GM12878 (cell line): Measurements from ENCODE around the gene CNOT8. TPM values are rescaled to one million over a fixed set of nuclear protein-coding genes. Genes with fewer than 3 reads are reported as not detected.

Experiments
- ATAC-seq: fragments of 200-7000 bp; cut with Tn5 transposase; 3 replicates; pipeline ENCODE4 v1.9.1; 2020; ENCODE audit warnings: mild to moderate bottlenecking, moderate library complexity
- BruUV-seq: library from RNA; stranded (reverse); fragments of 400-500 nt; replicated peaks from 2 replicates; lab custom pipeline; 2021; lab: Mats Ljungman, UMichigan
- CTCF ChIA-PET: fragments of 300-600 bp; sonication (Branson Sonifier 250); formaldehyde crosslinking; extraction: SDS; loops from one replicate; lab custom pipeline; 2021; ENCODE audit warnings: inconsistent platforms; lab: Yijun Ruan, JAX
- POLR2A ChIA-PET: fragments of 350-600 bp; formaldehyde crosslinking; extraction: SDS; loops from one replicate; lab custom pipeline; 2021; ENCODE audit warnings: inconsistent platforms; lab: Charles Lee
- RAD21 ChIA-PET: fragments of 300-600 bp; sonication (Branson Sonifier 250); formaldehyde crosslinking; loops from one replicate; lab custom pipeline; 2023; ENCODE audit warnings: antibody characterized with exemption; ENCODE audit not compliant: unreplicated experiment; lab: Charles Lee
- SMC1A ChIA-PET: fragments of 300-600 bp; sonication (Branson Sonifier 250); formaldehyde crosslinking; loops from one replicate; lab custom pipeline; 2023; ENCODE audit not compliant: unreplicated experiment, uncharacterized antibody; lab: Charles Lee
- DNase-seq: peaks from one replicate; pipeline ENCODE4 v3.0.0-alpha.2; 2011; ENCODE audit warnings: low read depth, low spot score
- FAIRE-seq: peaks from 3 replicates; lab custom pipeline; 2011; peaks lifted over from hg19 to GRCh38; lab: Jason Lieb, UNC
- H2AFZ ChIP-seq: 2 replicates; pipeline ENCODE4 v1.6.0; 2011; ENCODE audit warnings: low read depth, low read length, control low read depth; ENCODE audit not compliant: control insufficient read depth
- H3K27ac ChIP-seq: 2 replicates; pipeline ENCODE4 v1.5.1; 2011; ENCODE audit warnings: control low read depth; ENCODE audit not compliant: control insufficient read depth, insufficient read depth
- H3K27me3 ChIP-seq, 2 experiments: replicated peaks in 1 of 2; 2 replicates each; pipeline versions ENCODE4 v1.6.0 to v1.6.1; 2011; ENCODE audit warnings: low read length in 1 of 2; ENCODE audit not compliant: control insufficient read depth in 2 of 2, insufficient read depth in 2 of 2
- H3K36me3 ChIP-seq, 2 experiments: 2 replicates each; pipeline ENCODE4 v1.5.1; 2011; ENCODE audit warnings: low read length in 1 of 2; ENCODE audit not compliant: control insufficient read depth in 2 of 2, insufficient read depth in 2 of 2
- H3K4me1 ChIP-seq: 2 replicates; pipeline ENCODE4 v1.6.1; 2011; ENCODE audit warnings: mild to moderate bottlenecking, low read length, moderate library complexity, mixed read lengths; ENCODE audit not compliant: control insufficient read depth, insufficient read depth
- H3K4me2 ChIP-seq: 2 replicates; pipeline ENCODE4 v1.6.0; 2011; ENCODE audit warnings: control low read depth; ENCODE audit not compliant: control insufficient read depth, insufficient read depth
- H3K4me3 ChIP-seq: fragments of 200-600 bp; sonication (generic); 2 replicates; pipeline ENCODE4 v1.5.1; 2016
- H3K79me2 ChIP-seq: 2 replicates; pipeline ENCODE4 v1.6.0; 2011; ENCODE audit warnings: low read length; ENCODE audit not compliant: control insufficient read depth, insufficient read depth
- H3K9ac ChIP-seq: 2 replicates; pipeline ENCODE4 v1.8.0; 2011; ENCODE audit warnings: low read length, control low read depth, mixed read lengths; ENCODE audit not compliant: control insufficient read depth, insufficient read depth
- H3K9me3 ChIP-seq: replicated peaks from 3 replicates; pipeline ENCODE4 v1.5.1; 2011; ENCODE audit warnings: mild to moderate bottlenecking, low read length; ENCODE audit not compliant: control insufficient read depth, insufficient read depth
- H4K20me1 ChIP-seq: 2 replicates; pipeline ENCODE4 v1.6.0; 2011; ENCODE audit not compliant: control insufficient read depth, insufficient read depth
- ATF7 ChIP-seq: fragments of 450-650 bp; IDR thresholded peaks from 2 replicates; pipeline ENCODE4 v1.6.1; 2016; ENCODE audit warnings: low read depth, mild to moderate bottlenecking
- CBX3 ChIP-seq: fragments of 200-600 bp; sonication (generic); IDR thresholded peaks from 2 replicates; pipeline ENCODE4 v1.6.1; 2016; ENCODE audit warnings: low read depth, borderline replicate concordance
- EGR1 ChIP-seq, 2 experiments: IDR thresholded peaks; 1 replicate in 1 of 2; 2 replicates in 1 of 2; pipeline ENCODE4 v1.6.1; 2011 to 2012; ENCODE audit warnings: low read depth in 2 of 2, low read length in 2 of 2, borderline replicate concordance in 1 of 2, mild to moderate bottlenecking in 1 of 2, moderate library complexity in 1 of 2
- ETV6 ChIP-seq, 2 experiments: fragments of 450-650 bp in 1 of 2; IDR thresholded peaks in 1 of 2; conservative IDR thresholded peaks in 1 of 2; 2 replicates each; pipeline ENCODE4 v1.6.1; 2014; ENCODE audit warnings: antibody characterized with exemption in 1 of 2, borderline replicate concordance in 1 of 2, low read depth in 1 of 2, mild to moderate bottlenecking in 1 of 2, moderate library complexity in 1 of 2
- FOXK2 ChIP-seq: fragments of 450-650 bp; IDR thresholded peaks from 2 replicates; pipeline ENCODE4 v1.6.1; 2017; ENCODE audit warnings: mild to moderate bottlenecking, moderate library complexity
- KDM1A ChIP-seq: fragments of 200-600 bp; sonication (generic); IDR thresholded peaks from 2 replicates; pipeline ENCODE4 v1.6.1; 2016; ENCODE audit warnings: borderline replicate concordance
- NFYA ChIP-seq: IDR thresholded peaks from 2 replicates; pipeline ENCODE4 v1.6.1; 2011; ENCODE audit warnings: low read depth, mild to moderate bottlenecking, low read length, improper control_type of control experiment, borderline replicate concordance
- PAX8 ChIP-seq: fragments of 450-650 bp; IDR thresholded peaks from 2 replicates; pipeline ENCODE4 v1.6.1; 2017; ENCODE audit warnings: mild to moderate bottlenecking, moderate library complexity
- ZNF207 ChIP-seq: fragments of 450-650 bp; IDR thresholded peaks from 2 replicates; pipeline ENCODE4 v1.6.1; 2014; ENCODE audit warnings: antibody characterized with exemption, mild to moderate bottlenecking, borderline replicate concordance
- WGBS: methylation state at CpG from one replicate; pipeline ENCODE4 v1.1.6; 2016; ENCODE audit warnings: low lambda C conversion rate; ENCODE audit not compliant: insufficient replicate concordance, insufficient coverage; ENCODE audit errors: missing lambda C conversion rate; 5-methylcytosine and 5-hydroxymethylcytosine counted together
- in situ Hi-C: fragments of 300-500 bp; cut with MboI; formaldehyde crosslinking; loops from 9 replicates; pipeline ENCODE4 v1.14.3; 2018; ENCODE audit warnings: mixed read lengths
- intact Hi-C: fragments of 100-400 bp; cut with micrococcal nuclease; formaldehyde crosslinking; loops from one replicate; pipeline ENCODE4 v1.14.2; 2022; ENCODE audit not compliant: unreplicated experiment
- polyA plus RNA-seq, 11 experiments: library from polyadenylated mRNA; depleted of rRNA in 4 of 11; unstranded in 6 of 11; stranded (reverse) in 5 of 11; fragments of >200 nt; fragmentation: Nextera tagmentation in 4 of 11; fragmentation: Illumina TruSeq in 1 of 11; extraction: Ambion mirVana in 4 of 11; extraction: Trizol in 1 of 11; gene quantifications; 1 replicate in 1 of 11; 2 replicates in 10 of 11; pipeline versions ENCODE4 v1.2.1 to v1.2.3, GENCODE V29; 2011 to 2016; ENCODE audit warnings: inconsistent platforms in 2 of 11, missing spikeins in 2 of 11, low read depth in 1 of 11
- total RNA-seq, 4 experiments: library from RNA; depleted of rRNA in 3 of 4; stranded (reverse); fragments of >200 nt in 3 of 4; fragmentation: Illumina TruSeq in 1 of 4; extraction: Trizol in 1 of 4; gene quantifications; 2 replicates each; pipeline versions ENCODE4 v1.2.1 to v1.2.3, GENCODE V29; 2013 to 2021
- TF ChIP-seq, protein P1 (sequence below): IDR thresholded peaks from 2 replicates; pipeline ENCODE4 v1.6.1; 2012; ENCODE audit warnings: low read depth, low read length, improper control_type of control experiment
- TF ChIP-seq, protein P2 (sequence below): fragments of 450-650 bp; formaldehyde crosslinking; IDR thresholded peaks from 2 replicates; pipeline ENCODE4 v1.4.0; 2022; ENCODE audit warnings: mild to moderate bottlenecking, moderate library complexity
- TF ChIP-seq, protein P3 (sequence below): fragments of 150-350 bp; IDR thresholded peaks from 2 replicates; pipeline ENCODE4 v1.6.1; 2016; ENCODE audit warnings: low read depth, low read length

CNOT8 gene
- total and polyA plus RNA-seq, 10 of the 15 experiments (the other 5 are each of a cell fraction or from before 2014, with no cell fraction given) = 13.2 to 57.1 (median 39.0) TPM

DNA sequence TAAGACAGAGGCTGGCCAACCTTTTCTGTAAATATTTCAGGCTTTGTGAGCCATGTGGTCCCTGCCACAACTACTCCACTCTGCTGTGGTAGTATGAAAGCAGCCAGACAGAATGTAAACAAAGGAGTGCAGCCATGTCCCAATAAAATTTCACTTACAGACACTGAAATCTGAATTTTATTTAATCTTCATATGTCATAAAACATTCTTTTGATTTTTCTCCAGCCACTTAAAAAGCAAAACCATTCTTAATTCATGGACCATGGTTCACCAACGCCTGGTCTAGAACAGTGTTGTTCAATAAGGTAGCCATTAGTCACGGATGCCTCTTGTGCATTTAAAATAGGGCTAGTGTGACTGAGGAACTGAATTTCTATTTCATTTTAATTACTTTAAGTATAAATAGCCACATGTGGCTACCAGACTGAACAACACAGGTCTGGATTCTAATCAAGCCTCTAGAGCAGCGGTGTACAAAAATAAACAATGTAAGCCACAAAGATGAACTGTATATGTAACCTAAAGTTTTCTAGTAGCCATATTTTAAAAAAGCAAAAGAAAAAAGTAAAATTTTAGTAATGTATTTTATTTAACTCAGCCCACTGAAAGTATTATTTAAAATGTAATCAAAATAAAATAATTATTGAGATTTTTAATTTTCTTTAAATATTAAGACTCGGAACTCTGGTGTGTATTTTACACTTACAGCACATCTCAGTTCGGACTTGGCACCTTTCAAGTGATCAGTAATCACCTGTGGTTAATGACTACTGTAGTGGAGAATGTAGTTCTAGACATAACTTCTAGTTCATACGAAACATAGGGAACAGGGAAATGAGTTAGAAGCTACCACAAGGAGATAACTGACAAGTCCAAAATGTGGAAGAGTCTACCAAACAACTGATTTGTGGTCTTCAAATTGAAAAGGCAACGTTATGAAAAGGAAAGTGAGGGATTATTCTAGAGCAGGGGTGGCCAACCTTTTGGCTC is 65.3 kb downstream of the CNOT8 start:
- ATAC-seq (no peak), FAIRE-seq (no peak), DNase-seq (no peak)
- H3K9ac ChIP-seq = no peak overlapping the region
- peaks cover 9 to 17% of the 10 kb centered on the region in 2 experiments; a peak in 3 of 4 replicates for H3K36me3 ChIP-seq
- no peaks in the 10 kb centered on the region for H3K9me3 ChIP-seq
- in situ Hi-C loops (no loop called here), intact Hi-C loops (no loop called here)
- ChIA-PET POLR2A (no interaction called here), CTCF (no interaction called here), RAD21 (interaction anchor here (1.1 kb wide), 1 partner anchor 273 kb away, joined by 3 read pairs; no protein-coding TSS in a partner anchor), SMC1A (no interaction called here)
- no peaks in the 10 kb centered on the region for H3K79me2 ChIP-seq
- no peak overlapping the region for H3K27ac ChIP-seq
- no TSS peak for BruUV-seq
- H3K4me1 ChIP-seq = no peaks in the 10 kb centered on the region
- H3K4me3 ChIP-seq = no peak overlapping the region
- H2AFZ ChIP-seq = no peak overlapping the region
- no peak overlapping the region for H3K4me2 ChIP-seq
- 96% methylated on average over 7 of the region's 7 CpGs for WGBS
- H3K27me3 ChIP-seq = no peaks in the 10 kb centered on the region
- H4K20me1 ChIP-seq = no peaks in the 10 kb centered on the region
- TF ChIP-seq ETV6 (conservative IDR thresholded peaks at IDR 0.05 in 1 of 2, IDR thresholded peaks at IDR 0.05 in 1 of 2; ENCODE audit: borderline replicate concordance in 1 of 2, low read depth in 1 of 2) (no peak), NFYA (no peak), EGR1 (IDR thresholded peaks at IDR 0.05; ENCODE audit: borderline replicate concordance in 1 of 2, low read depth in 2 of 2, low read length in 2 of 2) (no peak), ZNF207 (no peak), PAX8 (no peak), KDM1A (no peak), ATF7 (no peak), FOXK2 (no peak), CBX3 (no peak)
- TF ChIP-seq, protein P1, sequence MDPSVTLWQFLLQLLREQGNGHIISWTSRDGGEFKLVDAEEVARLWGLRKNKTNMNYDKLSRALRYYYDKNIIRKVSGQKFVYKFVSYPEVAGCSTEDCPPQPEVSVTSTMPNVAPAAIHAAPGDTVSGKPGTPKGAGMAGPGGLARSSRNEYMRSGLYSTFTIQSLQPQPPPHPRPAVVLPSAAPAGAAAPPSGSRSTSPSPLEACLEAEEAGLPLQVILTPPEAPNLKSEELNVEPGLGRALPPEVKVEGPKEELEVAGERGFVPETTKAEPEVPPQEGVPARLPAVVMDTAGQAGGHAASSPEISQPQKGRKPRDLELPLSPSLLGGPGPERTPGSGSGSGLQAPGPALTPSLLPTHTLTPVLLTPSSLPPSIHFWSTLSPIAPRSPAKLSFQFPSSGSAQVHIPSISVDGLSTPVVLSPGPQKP = no peak
- TF ChIP-seq, protein P2, sequence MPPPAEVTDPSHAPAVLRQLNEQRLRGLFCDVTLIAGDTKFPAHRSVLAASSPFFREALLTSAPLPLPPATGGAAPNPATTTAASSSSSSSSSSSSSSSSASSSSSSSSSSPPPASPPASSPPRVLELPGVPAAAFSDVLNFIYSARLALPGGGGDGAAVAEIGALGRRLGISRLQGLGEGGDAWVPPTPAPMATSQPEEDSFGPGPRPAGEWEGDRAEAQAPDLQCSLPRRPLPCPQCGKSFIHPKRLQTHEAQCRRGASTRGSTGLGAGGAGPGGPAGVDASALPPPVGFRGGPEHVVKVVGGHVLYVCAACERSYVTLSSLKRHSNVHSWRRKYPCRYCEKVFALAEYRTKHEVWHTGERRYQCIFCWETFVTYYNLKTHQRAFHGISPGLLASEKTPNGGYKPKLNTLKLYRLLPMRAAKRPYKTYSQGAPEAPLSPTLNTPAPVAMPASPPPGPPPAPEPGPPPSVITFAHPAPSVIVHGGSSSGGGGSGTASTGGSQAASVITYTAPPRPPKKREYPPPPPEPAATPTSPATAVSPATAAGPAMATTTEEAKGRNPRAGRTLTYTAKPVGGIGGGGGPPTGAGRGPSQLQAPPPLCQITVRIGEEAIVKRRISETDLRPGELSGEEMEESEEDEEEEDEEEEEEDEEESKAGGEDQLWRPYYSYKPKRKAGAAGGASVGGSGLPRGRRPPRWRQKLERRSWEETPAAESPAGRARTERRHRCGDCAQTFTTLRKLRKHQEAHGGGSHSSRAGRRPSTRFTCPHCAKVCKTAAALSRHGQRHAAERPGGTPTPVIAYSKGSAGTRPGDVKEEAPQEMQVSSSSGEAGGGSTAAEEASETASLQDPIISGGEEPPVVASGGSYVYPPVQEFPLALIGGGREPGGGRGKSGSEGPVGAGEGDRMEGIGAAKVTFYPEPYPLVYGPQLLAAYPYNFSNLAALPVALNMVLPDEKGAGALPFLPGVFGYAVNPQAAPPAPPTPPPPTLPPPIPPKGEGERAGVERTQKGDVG (CRISPR knock-in tag) = no peak
- TF ChIP-seq, protein P3, sequence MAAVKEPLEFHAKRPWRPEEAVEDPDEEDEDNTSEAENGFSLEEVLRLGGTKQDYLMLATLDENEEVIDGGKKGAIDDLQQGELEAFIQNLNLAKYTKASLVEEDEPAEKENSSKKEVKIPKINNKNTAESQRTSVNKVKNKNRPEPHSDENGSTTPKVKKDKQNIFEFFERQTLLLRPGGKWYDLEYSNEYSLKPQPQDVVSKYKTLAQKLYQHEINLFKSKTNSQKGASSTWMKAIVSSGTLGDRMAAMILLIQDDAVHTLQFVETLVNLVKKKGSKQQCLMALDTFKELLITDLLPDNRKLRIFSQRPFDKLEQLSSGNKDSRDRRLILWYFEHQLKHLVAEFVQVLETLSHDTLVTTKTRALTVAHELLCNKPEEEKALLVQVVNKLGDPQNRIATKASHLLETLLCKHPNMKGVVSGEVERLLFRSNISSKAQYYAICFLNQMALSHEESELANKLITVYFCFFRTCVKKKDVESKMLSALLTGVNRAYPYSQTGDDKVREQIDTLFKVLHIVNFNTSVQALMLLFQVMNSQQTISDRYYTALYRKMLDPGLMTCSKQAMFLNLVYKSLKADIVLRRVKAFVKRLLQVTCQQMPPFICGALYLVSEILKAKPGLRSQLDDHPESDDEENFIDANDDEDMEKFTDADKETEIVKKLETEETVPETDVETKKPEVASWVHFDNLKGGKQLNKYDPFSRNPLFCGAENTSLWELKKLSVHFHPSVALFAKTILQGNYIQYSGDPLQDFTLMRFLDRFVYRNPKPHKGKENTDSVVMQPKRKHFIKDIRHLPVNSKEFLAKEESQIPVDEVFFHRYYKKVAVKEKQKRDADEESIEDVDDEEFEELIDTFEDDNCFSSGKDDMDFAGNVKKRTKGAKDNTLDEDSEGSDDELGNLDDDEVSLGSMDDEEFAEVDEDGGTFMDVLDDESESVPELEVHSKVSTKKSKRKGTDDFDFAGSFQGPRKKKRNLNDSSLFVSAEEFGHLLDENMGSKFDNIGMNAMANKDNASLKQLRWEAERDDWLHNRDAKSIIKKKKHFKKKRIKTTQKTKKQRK = no peak
